SK-N-SH treated with all-trans-retinoic acid at 6 μM for 48 hours (cell line): ENCODE measurements around the gene CEMIP2.

Experiments used
- RARB ChIP-seq: fragments of 250-450 bp; sonication (Bioruptor Pico); IDR thresholded peaks from 2 replicates; pipeline ENCODE4 v1.8.0; 2021; ENCODE audit warnings: mild to moderate bottlenecking, moderate library complexity
- TF ChIP-seq, protein P1 (sequence below): fragments of 250-450 bp; sonication (Bioruptor Pico); IDR thresholded peaks from 2 replicates; pipeline ENCODE4 v1.8.0; 2020; ENCODE audit warnings: mild to moderate bottlenecking, moderate library complexity, borderline replicate concordance

DNA sequence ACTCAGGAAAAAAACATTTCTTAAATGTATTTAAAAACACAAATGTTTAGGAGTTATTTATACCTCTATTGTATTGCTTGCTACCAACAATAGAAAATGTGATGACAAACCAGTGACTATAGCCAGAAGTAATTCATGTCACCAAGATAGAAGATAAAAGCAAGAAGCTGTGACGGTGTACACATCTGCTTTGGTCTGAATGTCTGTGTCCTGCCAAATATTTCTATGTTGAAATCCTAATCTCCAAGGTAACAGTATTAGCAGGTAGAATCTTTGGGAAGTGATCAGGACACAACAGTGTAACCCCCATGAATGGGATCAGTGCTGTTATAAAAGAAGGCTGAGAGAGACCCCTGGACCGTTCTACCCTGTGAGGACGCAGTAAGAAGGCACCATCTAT is 74.7 kb downstream of the CEMIP2 start:
- TF ChIP-seq RARB (CRISPR knock-in tag): no peak
- TF ChIP-seq, protein P1, sequence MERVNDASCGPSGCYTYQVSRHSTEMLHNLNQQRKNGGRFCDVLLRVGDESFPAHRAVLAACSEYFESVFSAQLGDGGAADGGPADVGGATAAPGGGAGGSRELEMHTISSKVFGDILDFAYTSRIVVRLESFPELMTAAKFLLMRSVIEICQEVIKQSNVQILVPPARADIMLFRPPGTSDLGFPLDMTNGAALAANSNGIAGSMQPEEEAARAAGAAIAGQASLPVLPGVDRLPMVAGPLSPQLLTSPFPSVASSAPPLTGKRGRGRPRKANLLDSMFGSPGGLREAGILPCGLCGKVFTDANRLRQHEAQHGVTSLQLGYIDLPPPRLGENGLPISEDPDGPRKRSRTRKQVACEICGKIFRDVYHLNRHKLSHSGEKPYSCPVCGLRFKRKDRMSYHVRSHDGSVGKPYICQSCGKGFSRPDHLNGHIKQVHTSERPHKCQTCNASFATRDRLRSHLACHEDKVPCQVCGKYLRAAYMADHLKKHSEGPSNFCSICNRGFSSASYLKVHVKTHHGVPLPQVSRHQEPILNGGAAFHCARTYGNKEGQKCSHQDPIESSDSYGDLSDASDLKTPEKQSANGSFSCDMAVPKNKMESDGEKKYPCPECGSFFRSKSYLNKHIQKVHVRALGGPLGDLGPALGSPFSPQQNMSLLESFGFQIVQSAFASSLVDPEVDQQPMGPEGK (CRISPR knock-in tag): no peak
